MCF 10A (cell line): ENCODE results near the gene PCIF1. TPM values are rescaled to one million over a fixed set of nuclear protein-coding genes. Genes with fewer than 3 reads are reported as not detected.
A peak's percentile ranks its signal among the peaks of the same experiment; 100 is the strongest.

Source experiments
- BruUV-seq: library from RNA; stranded (reverse); fragments of 400-500 nt; replicated peaks from 2 replicates; lab custom pipeline; 2021; lab: Mats Ljungman, UMichigan
- CTCF ChIA-PET: fragments of 300-600 bp; sonication (Branson Sonifier 250); formaldehyde crosslinking; extraction: SDS; loops from one replicate; lab custom pipeline; 2021; ENCODE audit warnings: antibody characterized with exemption, inconsistent platforms; lab: Yijun Ruan, JAX
- POLR2A ChIA-PET: fragments of 300-600, 350-650 bp; sonication (Branson Sonifier 250); formaldehyde crosslinking; extraction: SDS; loops from one replicate; lab custom pipeline; 2020; ENCODE audit warnings: antibody characterized with exemption, inconsistent platforms; lab: Yijun Ruan, JAX
- DNase-seq: peaks from one replicate; pipeline ENCODE4 v3.0.0-alpha.2; 2018; ENCODE audit not compliant: unreplicated experiment
- H3K27ac Mint-ChIP-seq: one replicate; pipeline ENCODE4 v1.8.0; 2022; ENCODE audit warnings: mild to moderate bottlenecking, low read depth, mixed read lengths; ENCODE audit not compliant: unreplicated experiment
- H3K27me3 Mint-ChIP-seq: one replicate; pipeline ENCODE4 v1.8.0; 2022; ENCODE audit warnings: mixed read lengths; ENCODE audit not compliant: insufficient read depth, unreplicated experiment
- H3K36me3 Mint-ChIP-seq: one replicate; pipeline ENCODE4 v1.8.0; 2022; ENCODE audit warnings: mild to moderate bottlenecking, moderate library complexity, mixed read lengths; ENCODE audit not compliant: insufficient read depth, unreplicated experiment
- H3K4me1 Mint-ChIP-seq: one replicate; pipeline ENCODE4 v1.8.0; 2022; ENCODE audit warnings: mixed read lengths; ENCODE audit not compliant: insufficient read depth, unreplicated experiment
- H3K4me3 Mint-ChIP-seq: one replicate; pipeline ENCODE4 v1.8.0; 2022; ENCODE audit warnings: mild to moderate bottlenecking, moderate library complexity, mixed read lengths; ENCODE audit not compliant: unreplicated experiment
- H3K9me3 Mint-ChIP-seq: one replicate; pipeline ENCODE4 v1.8.0; 2022; ENCODE audit warnings: mixed read lengths; ENCODE audit not compliant: unreplicated experiment
- intact Hi-C: fragments of 100-400 bp; cut with micrococcal nuclease; formaldehyde crosslinking; loops from 2 replicates; pipeline ENCODE4 v1.14.1; 2022
- total RNA-seq: library from RNA; stranded (reverse); gene quantifications from 2 replicates; pipeline ENCODE4 v1.2.3, GENCODE V29; 2022
- TF ChIP-seq, protein P1 (sequence below): fragments of 200-600 bp; IDR thresholded peaks from one replicate; pipeline ENCODE4 v1.8.0; 2022; ENCODE audit warnings: antibody characterized with exemption, mild to moderate bottlenecking; ENCODE audit not compliant: unreplicated experiment

PCIF1 gene
- total RNA-seq, 1 experiment from 2014 or later, result 20.5 TPM

DNA sequence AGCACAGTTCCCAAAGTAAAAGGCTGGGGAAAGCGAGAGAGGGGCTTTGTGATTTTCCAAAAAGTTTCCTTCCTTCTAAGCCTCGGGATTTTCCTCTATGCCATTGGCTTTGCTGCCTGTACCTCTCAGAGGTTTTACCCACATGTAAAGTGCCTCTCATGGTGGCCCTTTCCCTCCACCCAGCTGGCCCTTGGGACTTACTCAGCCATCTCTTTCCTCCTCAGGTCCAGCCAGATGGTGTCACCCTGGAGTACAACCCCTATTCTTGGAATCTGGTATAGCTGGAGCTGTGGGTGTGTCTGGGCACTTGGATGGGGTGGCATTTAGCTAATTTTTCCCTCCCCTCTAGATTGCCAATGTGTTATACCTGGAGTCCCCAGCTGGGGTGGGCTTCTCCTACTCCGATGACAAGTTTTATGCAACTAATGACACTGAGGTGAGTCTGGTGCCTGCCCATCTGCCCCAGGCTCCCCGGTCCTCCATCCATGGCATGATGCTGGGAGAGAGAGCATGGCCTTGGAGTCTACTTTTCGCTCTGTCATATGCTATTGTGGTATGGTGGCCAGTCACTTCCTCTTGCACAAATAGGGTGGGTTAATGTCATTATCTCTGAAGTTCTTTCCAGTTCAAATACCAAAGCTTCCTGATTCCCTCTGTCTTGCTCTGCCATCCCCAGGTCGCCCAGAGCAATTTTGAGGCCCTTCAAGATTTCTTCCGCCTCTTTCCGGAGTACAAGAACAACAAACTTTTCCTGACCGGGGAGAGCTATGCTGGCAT, 42.2 kb upstream of the PCIF1 start:
- peak; percentile 25 for DNase-seq
- peaks cover 6% of the 10 kb centered on the region for H3K4me1 Mint-ChIP-seq
- H3K36me3 Mint-ChIP-seq, result peaks cover 10% of the 10 kb centered on the region
- H3K27ac Mint-ChIP-seq, result peak overlapping the region; percentile 39
- H3K4me3 Mint-ChIP-seq, result peak overlapping the region; percentile 95
- no peaks in the 10 kb centered on the region for H3K27me3 Mint-ChIP-seq
- intact Hi-C loops, result loop anchor here (1.0 to 2.0 kb wide), 2 partner anchors 43 to 71 kb away; partner anchors contain the start of gene PCIF1
- TF ChIP-seq, protein P1, sequence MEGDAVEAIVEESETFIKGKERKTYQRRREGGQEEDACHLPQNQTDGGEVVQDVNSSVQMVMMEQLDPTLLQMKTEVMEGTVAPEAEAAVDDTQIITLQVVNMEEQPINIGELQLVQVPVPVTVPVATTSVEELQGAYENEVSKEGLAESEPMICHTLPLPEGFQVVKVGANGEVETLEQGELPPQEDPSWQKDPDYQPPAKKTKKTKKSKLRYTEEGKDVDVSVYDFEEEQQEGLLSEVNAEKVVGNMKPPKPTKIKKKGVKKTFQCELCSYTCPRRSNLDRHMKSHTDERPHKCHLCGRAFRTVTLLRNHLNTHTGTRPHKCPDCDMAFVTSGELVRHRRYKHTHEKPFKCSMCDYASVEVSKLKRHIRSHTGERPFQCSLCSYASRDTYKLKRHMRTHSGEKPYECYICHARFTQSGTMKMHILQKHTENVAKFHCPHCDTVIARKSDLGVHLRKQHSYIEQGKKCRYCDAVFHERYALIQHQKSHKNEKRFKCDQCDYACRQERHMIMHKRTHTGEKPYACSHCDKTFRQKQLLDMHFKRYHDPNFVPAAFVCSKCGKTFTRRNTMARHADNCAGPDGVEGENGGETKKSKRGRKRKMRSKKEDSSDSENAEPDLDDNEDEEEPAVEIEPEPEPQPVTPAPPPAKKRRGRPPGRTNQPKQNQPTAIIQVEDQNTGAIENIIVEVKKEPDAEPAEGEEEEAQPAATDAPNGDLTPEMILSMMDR, result peak; percentile 17
- BruUV-seq, result no TSS peak
- ChIA-PET POLR2A (interaction anchor here (0.7 to 6.3 kb wide), 11 partner anchors 10 to 101 kb away, joined by 3 to 74 read pairs (median 12); partner anchors contain the start of genes ACOT8, DNTTIP1, PCIF1 and SNX21), CTCF (interaction anchor here (0.6 to 6.0 kb wide), 14 partner anchors 9 to 667 kb away, joined by 3 to 22 read pairs (median 4); partner anchors contain the start of genes PCIF1 and ZSWIM1)
- H3K9me3 Mint-ChIP-seq, result no peaks in the 10 kb centered on the region

- peaks cover 16% of the 10 kb centered on the region for H3K36me3 Mint-ChIP-seq
These were observed 41.5 kb upstream of the PCIF1 start for GRCh38 chr20:45892828-45893500.

GRCh38 chr20:45893831-45894230, 40.7 kb upstream of the PCIF1 start:
- BruUV-seq, result no TSS peak
- H3K9me3 Mint-ChIP-seq, result no peaks in the 10 kb centered on the region
- POLR2A ChIA-PET, result interaction anchor here (0.6 to 6.3 kb wide), 8 partner anchors 8 to 61 kb away, joined by 3 to 74 read pairs (median 4); partner anchors contain the start of genes PCIF1, SNX21 and ZSWIM1
- no peaks in the 10 kb centered on the region for H3K27me3 Mint-ChIP-seq
- DNase-seq, result no peak
- peaks cover 16% of the 10 kb centered on the region for H3K36me3 Mint-ChIP-seq
- peaks cover 6% of the 10 kb centered on the region for H3K4me1 Mint-ChIP-seq
- no peak overlapping the region for H3K27ac Mint-ChIP-seq
- TF ChIP-seq, protein P1, result no peak
- CTCF ChIA-PET, result interaction anchor here (0.6 to 6.0 kb wide), 3 partner anchors 76 to 674 kb away, joined by 3 to 22 read pairs (median 8); no protein-coding TSS in a partner anchor
- intact Hi-C loops, result loop anchor here (2.0 kb wide), 1 partner anchor 41 kb away; the partner anchor contains the start of gene PCIF1
- H3K4me3 Mint-ChIP-seq, result no peak overlapping the region

More at GRCh38 chr20:45892828-45893500, 41.5 kb upstream of the PCIF1 start:
- TF ChIP-seq, protein P1, result no peak
- Mint-ChIP-seq H3K27me3 (no peaks in the 10 kb centered on the region), H3K4me1 (peaks cover 6% of the 10 kb centered on the region), H3K27ac (peak overlapping the region; percentile 39), H3K4me3 (peak overlapping the region; percentile 95), H3K9me3 (no peaks in the 10 kb centered on the region)
- no peak for DNase-seq
- intact Hi-C loops, result loop anchor here (1.0 to 2.0 kb wide), 2 partner anchors 42 to 70 kb away; partner anchors contain the start of gene PCIF1
- ChIA-PET POLR2A (interaction anchor here (0.7 to 6.3 kb wide), 8 partner anchors 9 to 78 kb away, joined by 3 to 74 read pairs (median 22); partner anchors contain the start of genes ACOT8, PCIF1, SNX21 and ZNF335), CTCF (interaction anchor here (0.6 to 6.0 kb wide), 12 partner anchors 8 to 666 kb away, joined by 3 to 22 read pairs (median 5); partner anchors contain the start of genes PCIF1 and ZSWIM1)
- no TSS peak for BruUV-seq
